H1 (cell line): Measurements from ENCODE around the gene PLB1. TPM values are rescaled to one million over a fixed set of nuclear protein-coding genes. Genes with fewer than 3 reads are reported as not detected.

Experiments
- MAFK ChIP-seq: IDR thresholded peaks from 2 replicates; pipeline ENCODE4 v1.6.1; 2012; ENCODE audit warnings: low read depth, mild to moderate bottlenecking, improper control_type of control experiment, low read length
- NANOG ChIP-seq: IDR thresholded peaks from 2 replicates; pipeline ENCODE4 v1.6.1; 2011; ENCODE audit warnings: low read length, low read depth, mild to moderate bottlenecking, inconsistent platforms; ENCODE audit not compliant: insufficient read depth, poor library complexity, severe bottlenecking
- ZNF274 ChIP-seq: IDR thresholded peaks from 2 replicates; pipeline ENCODE4 v1.7.0; 2012; ENCODE audit warnings: low read length, borderline replicate concordance; ENCODE audit errors: extremely low read depth
- polyA plus RNA-seq, 7 experiments: library from polyadenylated mRNA; depleted of rRNA in 3 of 7; stranded (reverse) in 5 of 7; unstranded in 2 of 7; fragments of >200 nt in 5 of 7; fragments of 200-250 nt in 2 of 7; gene quantifications; 1 replicate in 5 of 7; 2 replicates in 1 of 7; 4 replicates in 1 of 7; pipeline versions ENCODE4 v1.2.1 to v1.2.3, GENCODE V29; 2011 to 2013; ENCODE audit warnings: missing spikeins in 2 of 7, mixed read lengths in 2 of 7
- total RNA-seq: library from RNA; stranded (reverse); fragmentation: NEBNext Ultra II Directional; extraction: Animal tissue kit (Norgen Biotek cat#: 25700); gene quantifications from 2 replicates; pipeline ENCODE4 v1.2.1, GENCODE V29; 2021

Gene PLB1
- total and polyA plus RNA-seq, 2 of the 8 experiments (the other 6 are each of a cell fraction or from before 2014, with no cell fraction given): 0.20 to 0.36 TPM

DNA sequence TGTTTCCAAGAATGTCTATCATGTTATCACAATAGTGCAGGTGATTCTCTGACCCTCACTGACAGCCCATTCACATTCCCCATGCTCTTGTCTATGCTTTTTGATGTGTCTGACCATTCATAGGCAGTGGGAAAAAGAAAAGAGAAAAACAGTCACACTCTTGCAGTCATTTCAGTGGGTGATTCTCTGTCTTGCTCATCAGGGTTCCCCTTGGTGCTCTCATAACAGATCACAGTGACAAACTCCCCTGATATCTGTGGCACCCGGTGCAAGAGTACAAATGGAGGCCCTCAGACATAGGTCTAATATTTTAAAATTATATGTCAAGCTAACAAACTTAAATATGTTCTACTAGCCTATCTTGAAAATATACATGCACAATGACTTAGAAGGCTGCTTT is 183.1 kb downstream of the PLB1 start (continued):
- TF ChIP-seq ZNF274 (no peak), MAFK (no peak), NANOG (no peak)
